K562 (cell line): ENCODE measurements around the gene ABCA4. TPM values are rescaled to one million over a fixed set of nuclear protein-coding genes. Genes with fewer than 3 reads are reported as not detected.

Experiments used
- ETV1 ChIP-seq: fragments of 450-650 bp; conservative IDR thresholded peaks from 2 replicates; pipeline ENCODE4 v1.6.1; 2016; ENCODE audit warnings: missing genetic modification characterization, control low read depth, low read depth, missing compliant biosample characterization
- RCOR1 ChIP-seq, 2 experiments: IDR thresholded peaks; 2 replicates each; pipeline ENCODE4 v1.6.1; 2012; ENCODE audit warnings: low read depth in 2 of 2, low read length in 2 of 2, borderline replicate concordance in 1 of 2, improper control_type of control experiment in 1 of 2
- ZNF583 ChIP-seq: fragments of 250-450 bp; sonication (Bioruptor Pico); IDR thresholded peaks from 2 replicates; pipeline ENCODE4 v1.4.0; 2020
- polyA plus RNA-seq, 8 experiments: library from polyadenylated mRNA; depleted of rRNA in 4 of 8; stranded (reverse) in 5 of 8; unstranded in 3 of 8; fragments of >200 nt; fragmentation: Nextera tagmentation in 2 of 8; fragmentation: Illumina TruSeq in 1 of 8; extraction: Ambion mirVana in 2 of 8; extraction: Trizol in 1 of 8; gene quantifications; 2 replicates each; pipeline versions ENCODE4 v1.2.1 to v1.2.3, GENCODE V29; 2011 to 2014; ENCODE audit warnings: inconsistent platforms in 1 of 8, missing spikeins in 1 of 8
- total RNA-seq, 7 experiments: library from RNA; depleted of rRNA in 6 of 7; stranded (reverse); fragments of >200 nt in 6 of 7; fragmentation: Illumina TruSeq in 2 of 7; extraction: Trizol in 2 of 7; gene quantifications; 2 replicates each; pipeline versions ENCODE4 v1.2.1 to v1.2.3, GENCODE V29; 2011 to 2021; ENCODE audit warnings: low replicate concordance in 1 of 7
- TF ChIP-seq, protein P1 (sequence below): fragments of 250-450 bp; sonication (Bioruptor Pico); IDR thresholded peaks from 2 replicates; pipeline ENCODE4 v1.8.0; 2021; ENCODE audit warnings: mild to moderate bottlenecking, moderate library complexity
- TF ChIP-seq, protein P2 (sequence below): IDR thresholded peaks from 2 replicates; pipeline ENCODE4 v1.6.1; 2011; ENCODE audit not compliant: insufficient read length; ENCODE audit errors: extremely low read depth
- TF ChIP-seq, protein P3 (sequence below): fragments of 450-650 bp; IDR thresholded peaks from one replicate; pipeline ENCODE4 v1.6.1; 2018; ENCODE audit warnings: mild to moderate bottlenecking, moderate library complexity; ENCODE audit not compliant: partially characterized antibody
- TF ChIP-seq, protein P4 (sequence below): sonication (generic); formaldehyde crosslinking; IDR thresholded peaks from 2 replicates; pipeline ENCODE4 v1.8.1; 2023; ENCODE audit warnings: mild to moderate bottlenecking, missing genetic modification reagents

Gene ABCA4
- total and polyA plus RNA-seq, 9 of the 15 experiments (the other 6 are each of a cell fraction or from before 2014, with no cell fraction given): 0.01 to 0.04 TPM; not detected in 7

DNA sequence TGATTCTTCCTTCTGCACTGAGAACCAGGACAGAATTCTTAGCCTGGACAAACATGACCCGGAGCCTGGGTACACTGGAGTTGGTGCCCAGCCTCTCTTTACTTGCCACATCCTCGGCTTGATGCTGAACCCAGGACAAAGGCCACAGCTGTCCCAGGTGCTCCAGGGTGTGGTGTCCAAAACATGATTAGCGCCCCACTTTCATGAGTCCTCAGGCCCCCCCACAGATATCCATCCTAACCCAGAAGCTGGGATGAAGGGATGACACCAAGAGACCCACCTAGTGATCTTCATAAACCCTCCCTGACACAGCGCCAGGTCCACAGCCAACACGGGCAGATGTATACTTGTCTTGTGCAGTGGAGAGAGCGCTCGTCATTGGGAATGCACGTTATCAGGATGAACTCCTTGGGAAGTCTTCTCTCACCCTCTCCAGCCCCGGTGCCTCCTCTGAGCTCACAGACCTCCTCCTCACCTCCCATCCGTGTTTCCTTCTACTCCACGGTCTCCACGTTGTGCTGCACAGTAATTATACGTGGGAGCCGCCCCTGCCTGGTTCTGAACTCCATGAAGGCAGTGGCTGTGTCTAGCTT is 3.6 kb downstream of the ABCA4 start (continued):
- TF ChIP-seq, protein P1, sequence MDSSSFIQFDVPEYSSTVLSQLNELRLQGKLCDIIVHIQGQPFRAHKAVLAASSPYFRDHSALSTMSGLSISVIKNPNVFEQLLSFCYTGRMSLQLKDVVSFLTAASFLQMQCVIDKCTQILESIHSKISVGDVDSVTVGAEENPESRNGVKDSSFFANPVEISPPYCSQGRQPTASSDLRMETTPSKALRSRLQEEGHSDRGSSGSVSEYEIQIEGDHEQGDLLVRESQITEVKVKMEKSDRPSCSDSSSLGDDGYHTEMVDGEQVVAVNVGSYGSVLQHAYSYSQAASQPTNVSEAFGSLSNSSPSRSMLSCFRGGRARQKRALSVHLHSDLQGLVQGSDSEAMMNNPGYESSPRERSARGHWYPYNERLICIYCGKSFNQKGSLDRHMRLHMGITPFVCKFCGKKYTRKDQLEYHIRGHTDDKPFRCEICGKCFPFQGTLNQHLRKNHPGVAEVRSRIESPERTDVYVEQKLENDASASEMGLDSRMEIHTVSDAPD (CRISPR knock-in tag): no peak
- TF ChIP-seq RCOR1 (IDR thresholded peaks at IDR 0.05; ENCODE audit: borderline replicate concordance in 1 of 2, low read depth in 2 of 2, low read length in 2 of 2) (no peak), ETV1 (tag) (no peak), ZNF583 (no peak)
- TF ChIP-seq, protein P2, sequence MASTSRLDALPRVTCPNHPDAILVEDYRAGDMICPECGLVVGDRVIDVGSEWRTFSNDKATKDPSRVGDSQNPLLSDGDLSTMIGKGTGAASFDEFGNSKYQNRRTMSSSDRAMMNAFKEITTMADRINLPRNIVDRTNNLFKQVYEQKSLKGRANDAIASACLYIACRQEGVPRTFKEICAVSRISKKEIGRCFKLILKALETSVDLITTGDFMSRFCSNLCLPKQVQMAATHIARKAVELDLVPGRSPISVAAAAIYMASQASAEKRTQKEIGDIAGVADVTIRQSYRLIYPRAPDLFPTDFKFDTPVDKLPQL: no peak
- TF ChIP-seq, protein P3, sequence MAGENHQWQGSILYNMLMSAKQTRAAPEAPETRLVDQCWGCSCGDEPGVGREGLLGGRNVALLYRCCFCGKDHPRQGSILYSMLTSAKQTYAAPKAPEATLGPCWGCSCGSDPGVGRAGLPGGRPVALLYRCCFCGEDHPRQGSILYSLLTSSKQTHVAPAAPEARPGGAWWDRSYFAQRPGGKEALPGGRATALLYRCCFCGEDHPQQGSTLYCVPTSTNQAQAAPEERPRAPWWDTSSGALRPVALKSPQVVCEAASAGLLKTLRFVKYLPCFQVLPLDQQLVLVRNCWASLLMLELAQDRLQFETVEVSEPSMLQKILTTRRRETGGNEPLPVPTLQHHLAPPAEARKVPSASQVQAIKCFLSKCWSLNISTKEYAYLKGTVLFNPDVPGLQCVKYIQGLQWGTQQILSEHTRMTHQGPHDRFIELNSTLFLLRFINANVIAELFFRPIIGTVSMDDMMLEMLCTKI: no peak
- TF ChIP-seq, protein P4, sequence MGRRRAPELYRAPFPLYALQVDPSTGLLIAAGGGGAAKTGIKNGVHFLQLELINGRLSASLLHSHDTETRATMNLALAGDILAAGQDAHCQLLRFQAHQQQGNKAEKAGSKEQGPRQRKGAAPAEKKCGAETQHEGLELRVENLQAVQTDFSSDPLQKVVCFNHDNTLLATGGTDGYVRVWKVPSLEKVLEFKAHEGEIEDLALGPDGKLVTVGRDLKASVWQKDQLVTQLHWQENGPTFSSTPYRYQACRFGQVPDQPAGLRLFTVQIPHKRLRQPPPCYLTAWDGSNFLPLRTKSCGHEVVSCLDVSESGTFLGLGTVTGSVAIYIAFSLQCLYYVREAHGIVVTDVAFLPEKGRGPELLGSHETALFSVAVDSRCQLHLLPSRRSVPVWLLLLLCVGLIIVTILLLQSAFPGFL (CRISPR knock-in tag): no peak
